ENCODE measurements around the gene GPC3. TPM values are rescaled to one million over a fixed set of nuclear protein-coding genes. Genes with fewer than 3 reads are reported as not detected.

Gene GPC3
- total RNA-seq, 2 donors from 2014 or later = 16.9 to 22.7 TPM

GRCh38 chrX:133846311-133846710, 139.1 kb downstream of the GPC3 start:
- DNase-seq = no peak
- Histone ChIP-seq H3K27me3 (no peaks in the 10 kb centered on the region), H3K4me3 (no peak overlapping the region), H3K4me1 (no peaks in the 10 kb centered on the region), H3K9me3 (no peaks in the 10 kb centered on the region), H3K27ac (no peak overlapping the region), H3K36me3 (replicated peaks in 1 of 2; ENCODE audit: insufficient read depth in 1 of 2, low read depth in 2 of 2) (no peaks in the 10 kb centered on the region)
- ATAC-seq = no peak
- TF ChIP-seq CTCF (IDR thresholded peaks at IDR 0.05) (no peak), POLR2A (IDR thresholded peaks at IDR 0.05) (no peak)
- intact Hi-C loops (cut with DNase I) = no loop called here
- 59 to 67% methylated on average over 2 of the region's 2 CpGs for WGBS, 2 donors

- ATAC-seq (no peak), DNase-seq (no peak)
- Histone ChIP-seq H3K4me3 (no peak overlapping the region), H3K9me3 (no peaks in the 10 kb centered on the region), H3K36me3 (replicated peaks in 1 of 2; ENCODE audit: insufficient read depth in 1 of 2, low read depth in 2 of 2) (no peaks in the 10 kb centered on the region), H3K27ac (no peak overlapping the region), H3K27me3 (no peaks in the 10 kb centered on the region), H3K4me1 (no peaks in the 10 kb centered on the region)
- intact Hi-C loops (cut with DNase I) = no loop called here
- TF ChIP-seq CTCF (IDR thresholded peaks at IDR 0.05) (no peak), POLR2A (IDR thresholded peaks at IDR 0.05) (no peak)
- WGBS, 2 donors = 97 to 100% methylated on average over 2 of the region's 2 CpGs
These were observed 145.0 kb downstream of the GPC3 start for GRCh38 chrX:133840415-133840814.

- ATAC-seq = peak; percentile 78
- 53 to 57% methylated on average over 5 of the region's 5 CpGs for WGBS, 2 donors
- H3K27ac ChIP-seq = peak overlapping the region in 2 of 4 donors; percentile 8 to 14
- peak; percentile 17 to 37 (median 32) for DNase-seq
- TF ChIP-seq POLR2A (IDR thresholded peaks at IDR 0.05) (no peak), CTCF (IDR thresholded peaks at IDR 0.05) (peak; percentile 29 to 53 (median 38))
- H3K4me1 ChIP-seq = no peaks in the 10 kb centered on the region
- intact Hi-C loops (cut with DNase I) = no loop called here
- no peak overlapping the region for H3K4me3 ChIP-seq
- H3K27me3 ChIP-seq = no peaks in the 10 kb centered on the region
- H3K9me3 ChIP-seq = no peaks in the 10 kb centered on the region
- H3K36me3 ChIP-seq (replicated peaks in 1 of 2; ENCODE audit: insufficient read depth in 1 of 2, low read depth in 2 of 2) = no peaks in the 10 kb centered on the region
These were observed 146.4 kb downstream of the GPC3 start for GRCh38 chrX:133838761-133839676.

GRCh38 chrX:133837091-133837490, 148.3 kb downstream of the GPC3 start:
- intact Hi-C loops (cut with DNase I) = no loop called here
- TF ChIP-seq CTCF (IDR thresholded peaks at IDR 0.05) (no peak), POLR2A (IDR thresholded peaks at IDR 0.05) (no peak)
- Histone ChIP-seq H3K4me3 (no peak overlapping the region), H3K9me3 (no peaks in the 10 kb centered on the region), H3K36me3 (replicated peaks in 1 of 2; ENCODE audit: insufficient read depth in 1 of 2, low read depth in 2 of 2) (no peaks in the 10 kb centered on the region), H3K4me1 (no peaks in the 10 kb centered on the region), H3K27ac (no peak overlapping the region), H3K27me3 (no peaks in the 10 kb centered on the region)
- WGBS, 2 donors = 60 to 80% methylated on average over 2 of the region's 2 CpGs
- ATAC-seq (no peak), DNase-seq (no peak)

GRCh38 chrX:133836561-133836960, 148.8 kb downstream of the GPC3 start:
- Histone ChIP-seq H3K4me1 (no peaks in the 10 kb centered on the region), H3K4me3 (no peak overlapping the region), H3K27me3 (no peaks in the 10 kb centered on the region), H3K9me3 (no peaks in the 10 kb centered on the region), H3K27ac (no peak overlapping the region), H3K36me3 (replicated peaks in 1 of 2; ENCODE audit: insufficient read depth in 1 of 2, low read depth in 2 of 2) (no peaks in the 10 kb centered on the region)
- ATAC-seq = no peak
- WGBS, 2 donors = 50 to 76% methylated on average over 2 to 3 of the region's 3 CpGs
- TF ChIP-seq CTCF (IDR thresholded peaks at IDR 0.05) (no peak), POLR2A (IDR thresholded peaks at IDR 0.05) (no peak)
- intact Hi-C loops (cut with DNase I) = no loop called here
- DNase-seq = no peak
